Measurements from ENCODE around the gene KPNA1.

DNA sequence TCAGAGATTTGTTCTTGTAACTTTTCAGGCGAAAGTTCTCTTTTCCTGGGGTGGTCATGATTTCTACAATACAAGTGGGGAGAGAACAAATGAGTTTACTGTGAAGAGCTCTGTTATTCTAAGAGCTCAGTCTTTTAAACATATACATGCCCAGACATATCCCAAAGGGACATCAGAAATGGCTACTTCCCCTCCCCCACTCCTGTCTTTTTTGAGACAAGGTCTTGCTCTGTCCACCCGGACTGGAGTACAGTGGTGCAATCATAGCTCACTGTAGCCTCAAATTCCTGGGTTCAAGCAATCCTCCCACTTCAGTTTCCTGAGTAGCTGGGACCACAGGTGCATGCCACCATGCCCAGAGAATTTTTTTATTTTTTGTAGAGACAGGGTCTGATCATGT, 18.2 kb downstream of the KPNA1 start:
- TF ChIP-seq EZH2 (IDR thresholded peaks at IDR 0.05; ENCODE audit: insufficient read depth, poor library complexity, severe bottlenecking), result no peak
- TF ChIP-seq EZH2phosphoT487 (IDR thresholded peaks at IDR 0.05; ENCODE audit: insufficient read depth, low read depth), result no peak

Measured in GM23248 (cell line).